ENCODE measurements around the gene NRAP. TPM values are rescaled to one million over a fixed set of nuclear protein-coding genes. Genes with fewer than 3 reads are reported as not detected.

The NRAP gene
- 0.04 TPM for polyA plus RNA-seq (2013, experiment 1 of 2; ENCODE audit: insufficient read length)
- polyA plus RNA-seq (2013, experiment 2 of 2; ENCODE audit: insufficient read length) = 0.12 TPM

- DNase-seq = no peak
Observed at GRCh38 chr10:113663908-113664307, at the start of gene NRAP. Gene NRAP (minus strand): TSS chr10:113664041. CDS start chr10:113663882, 159 bp downstream.

GRCh38 chr10:113713640-113713982 lies 49.8 kb upstream of the NRAP start:
- no peak for DNase-seq

GRCh38 chr10:113712755-113713639 lies 49.2 kb upstream of the NRAP start:
- no peak for DNase-seq

GRCh38 chr10:113712024-113712423 lies 48.2 kb upstream of the NRAP start:
- no peak for DNase-seq

GRCh38 chr10:113711142-113711541 lies 47.3 kb upstream of the NRAP start:
- DNase-seq = no peak

GRCh38 chr10:113709221-113709838 lies 45.5 kb upstream of the NRAP start:
- DNase-seq = peak; percentile 79

- DNase-seq = no peak
Observed at GRCh38 chr10:113708640-113709039, 44.8 kb upstream of the NRAP start.

- no peak for DNase-seq
Observed at GRCh38 chr10:113706623-113707022, 42.8 kb upstream of the NRAP start.

- no peak for DNase-seq
Observed at GRCh38 chr10:113705344-113705652, 41.5 kb upstream of the NRAP start.

- DNase-seq = peak; percentile 55
Observed at GRCh38 chr10:113704637-113705343, 40.9 kb upstream of the NRAP start.

GRCh38 chr10:113697595-113697994 lies 33.8 kb upstream of the NRAP start:
- no peak for DNase-seq

- no peak for DNase-seq
Observed at GRCh38 chr10:113695691-113696090, 31.9 kb upstream of the NRAP start.

- no peak for DNase-seq
Observed at GRCh38 chr10:113693348-113693747, 29.5 kb upstream of the NRAP start.

- DNase-seq = no peak
Observed at GRCh38 chr10:113692271-113692670, 28.4 kb upstream of the NRAP start.

GRCh38 chr10:113691381-113691780 lies 27.5 kb upstream of the NRAP start:
- no peak for DNase-seq

- no peak for DNase-seq
Observed at GRCh38 chr10:113690749-113691148, 26.9 kb upstream of the NRAP start.

GRCh38 chr10:113689574-113689973 lies 25.7 kb upstream of the NRAP start:
- DNase-seq = no peak

GRCh38 chr10:113689057-113689456 lies 25.2 kb upstream of the NRAP start:
- no peak for DNase-seq

- no peak for DNase-seq
Observed at GRCh38 chr10:113687037-113687436, 23.2 kb upstream of the NRAP start.

GRCh38 chr10:113686028-113686427 lies 22.2 kb upstream of the NRAP start:
- DNase-seq = no peak

- DNase-seq = no peak
Observed at GRCh38 chr10:113683300-113683699, 19.5 kb upstream of the NRAP start.

- DNase-seq = no peak
Observed at GRCh38 chr10:113681533-113682470, 18.0 kb upstream of the NRAP start.
